ENCODE measurements around the gene TSPOAP1.

TSPOAP1 gene

DNA sequence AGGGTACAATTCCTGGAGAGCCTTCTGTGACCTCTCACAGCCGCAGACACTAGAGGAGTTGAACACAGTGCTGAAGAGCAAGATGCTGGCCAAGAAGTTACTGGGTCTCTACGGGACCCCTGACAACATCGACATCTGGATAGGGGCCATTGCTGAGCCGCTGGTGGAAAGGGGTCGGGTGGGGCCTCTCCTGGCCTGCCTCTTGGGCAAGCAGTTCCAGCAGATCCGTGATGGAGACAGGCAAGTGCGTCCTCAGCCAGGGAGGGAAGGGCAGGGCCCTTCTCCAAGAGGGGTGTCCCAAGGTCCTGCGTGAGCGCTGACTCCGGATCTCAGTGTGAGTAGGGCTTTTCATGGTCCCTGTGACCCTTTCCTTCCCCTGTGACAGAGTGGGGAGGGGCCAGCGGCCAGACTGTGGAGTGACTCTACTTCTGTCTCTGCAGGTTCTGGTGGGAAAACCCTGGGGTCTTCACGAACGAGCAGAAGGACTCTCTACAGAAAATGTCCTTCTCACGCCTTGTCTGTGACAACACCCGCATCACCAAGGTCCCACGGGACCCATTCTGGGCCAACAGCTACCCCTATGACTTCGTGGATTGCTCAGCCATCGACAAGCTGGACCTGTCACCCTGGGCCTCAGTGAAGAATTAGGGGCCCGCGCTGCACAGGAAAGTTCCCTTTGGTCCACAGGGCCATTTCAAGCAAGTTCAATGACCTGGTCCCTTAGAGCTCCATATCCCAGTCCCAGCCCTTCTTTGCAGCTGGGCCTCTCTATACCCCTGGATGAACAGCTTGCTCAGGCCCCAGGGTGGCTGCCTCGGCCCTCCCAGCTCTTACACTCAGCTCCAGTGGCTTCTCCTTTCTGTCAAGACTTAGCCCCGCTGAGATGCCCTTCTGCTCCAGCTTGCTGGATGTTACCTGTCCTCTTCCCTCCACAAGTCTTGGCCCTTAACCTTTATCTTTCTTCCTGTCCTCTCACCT, 61.0 kb downstream of the TSPOAP1 start:
- DNase-seq (ENCODE audit: low read depth) = no peak
- no peak overlapping the region for H3K4me3 ChIP-seq (ENCODE audit: low read length)
- TF ChIP-seq, protein P1, sequence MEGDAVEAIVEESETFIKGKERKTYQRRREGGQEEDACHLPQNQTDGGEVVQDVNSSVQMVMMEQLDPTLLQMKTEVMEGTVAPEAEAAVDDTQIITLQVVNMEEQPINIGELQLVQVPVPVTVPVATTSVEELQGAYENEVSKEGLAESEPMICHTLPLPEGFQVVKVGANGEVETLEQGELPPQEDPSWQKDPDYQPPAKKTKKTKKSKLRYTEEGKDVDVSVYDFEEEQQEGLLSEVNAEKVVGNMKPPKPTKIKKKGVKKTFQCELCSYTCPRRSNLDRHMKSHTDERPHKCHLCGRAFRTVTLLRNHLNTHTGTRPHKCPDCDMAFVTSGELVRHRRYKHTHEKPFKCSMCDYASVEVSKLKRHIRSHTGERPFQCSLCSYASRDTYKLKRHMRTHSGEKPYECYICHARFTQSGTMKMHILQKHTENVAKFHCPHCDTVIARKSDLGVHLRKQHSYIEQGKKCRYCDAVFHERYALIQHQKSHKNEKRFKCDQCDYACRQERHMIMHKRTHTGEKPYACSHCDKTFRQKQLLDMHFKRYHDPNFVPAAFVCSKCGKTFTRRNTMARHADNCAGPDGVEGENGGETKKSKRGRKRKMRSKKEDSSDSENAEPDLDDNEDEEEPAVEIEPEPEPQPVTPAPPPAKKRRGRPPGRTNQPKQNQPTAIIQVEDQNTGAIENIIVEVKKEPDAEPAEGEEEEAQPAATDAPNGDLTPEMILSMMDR (IDR thresholded peaks at IDR 0.05; ENCODE audit: insufficient read depth, low read depth, low read length, missing control alignments) = no peak

DNA sequence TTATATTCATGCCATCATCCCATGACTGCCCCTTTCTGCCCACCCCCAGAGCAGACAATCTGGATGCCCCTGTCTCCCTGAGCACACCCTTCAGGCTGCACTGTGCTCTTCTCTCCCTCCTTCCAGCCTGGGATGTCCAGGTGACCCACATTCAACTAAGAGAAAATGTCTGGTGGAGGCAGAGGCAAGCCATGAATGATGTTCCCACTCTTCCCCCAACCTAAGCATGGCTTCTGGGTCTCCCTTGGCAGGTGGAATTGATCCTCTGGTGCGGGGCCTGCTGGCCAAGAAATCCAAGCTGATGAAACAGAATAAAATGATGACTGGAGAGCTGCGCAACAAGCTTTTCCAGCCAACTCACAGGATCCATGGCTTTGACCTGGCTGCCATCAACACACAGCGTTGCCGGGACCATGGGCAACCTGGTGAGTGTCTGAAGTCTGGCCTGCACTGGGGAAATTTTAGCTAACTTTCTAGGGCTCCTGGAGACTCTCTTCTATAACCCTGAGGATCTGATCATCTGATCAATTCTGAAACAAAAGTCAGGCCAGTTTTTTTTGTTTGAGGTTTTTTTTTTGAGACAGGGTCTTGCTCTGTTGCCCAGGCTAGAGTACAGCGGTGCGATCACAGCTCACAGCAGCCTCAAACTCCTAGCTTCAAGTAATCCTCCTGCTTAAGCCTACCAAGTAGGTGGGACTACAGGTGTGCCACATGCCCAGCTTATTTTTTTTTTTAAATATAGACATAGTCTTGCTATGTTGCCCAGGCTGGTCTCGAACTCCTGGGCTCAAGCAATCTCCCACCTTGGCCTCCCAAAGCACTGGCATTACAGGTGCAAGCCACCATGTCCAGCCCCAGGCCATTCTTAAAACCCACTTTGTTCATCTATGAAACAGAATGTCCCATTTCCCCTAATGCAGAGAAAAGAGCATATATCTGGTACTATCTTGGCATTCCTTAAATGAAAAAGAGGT, 62.4 kb downstream of the TSPOAP1 start:
- DNase-seq (ENCODE audit: low read depth) = no peak
- no peak overlapping the region for H3K4me3 ChIP-seq (ENCODE audit: low read length)
- TF ChIP-seq, protein P1 (IDR thresholded peaks at IDR 0.05; ENCODE audit: insufficient read depth, low read depth, low read length, missing control alignments) = no peak

DNA sequence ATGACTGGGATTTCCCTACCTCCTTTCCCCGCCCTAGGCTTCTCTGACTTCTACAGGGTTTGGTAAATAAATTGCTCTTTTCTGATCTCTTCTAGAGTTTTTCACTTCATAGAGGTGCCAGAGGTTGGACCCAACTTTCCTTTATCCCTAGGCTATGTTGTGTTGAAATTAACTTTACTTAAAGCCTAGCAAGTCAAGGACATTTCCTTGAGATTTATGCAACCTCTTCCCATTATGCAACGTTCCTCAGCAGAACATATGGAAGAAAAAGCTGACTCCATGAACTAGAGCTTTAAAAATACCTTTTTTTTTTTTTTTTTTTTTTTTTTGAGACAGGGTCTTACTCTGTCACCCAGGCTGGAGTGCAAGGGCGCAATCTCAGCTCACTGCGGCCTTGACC, 63.3 kb downstream of the TSPOAP1 start:
- TF ChIP-seq, protein P1 (IDR thresholded peaks at IDR 0.05; ENCODE audit: insufficient read depth, low read depth, low read length, missing control alignments) = no peak
- H3K4me3 ChIP-seq (ENCODE audit: low read length) = no peak overlapping the region
- DNase-seq (ENCODE audit: low read depth) = no peak

DNA sequence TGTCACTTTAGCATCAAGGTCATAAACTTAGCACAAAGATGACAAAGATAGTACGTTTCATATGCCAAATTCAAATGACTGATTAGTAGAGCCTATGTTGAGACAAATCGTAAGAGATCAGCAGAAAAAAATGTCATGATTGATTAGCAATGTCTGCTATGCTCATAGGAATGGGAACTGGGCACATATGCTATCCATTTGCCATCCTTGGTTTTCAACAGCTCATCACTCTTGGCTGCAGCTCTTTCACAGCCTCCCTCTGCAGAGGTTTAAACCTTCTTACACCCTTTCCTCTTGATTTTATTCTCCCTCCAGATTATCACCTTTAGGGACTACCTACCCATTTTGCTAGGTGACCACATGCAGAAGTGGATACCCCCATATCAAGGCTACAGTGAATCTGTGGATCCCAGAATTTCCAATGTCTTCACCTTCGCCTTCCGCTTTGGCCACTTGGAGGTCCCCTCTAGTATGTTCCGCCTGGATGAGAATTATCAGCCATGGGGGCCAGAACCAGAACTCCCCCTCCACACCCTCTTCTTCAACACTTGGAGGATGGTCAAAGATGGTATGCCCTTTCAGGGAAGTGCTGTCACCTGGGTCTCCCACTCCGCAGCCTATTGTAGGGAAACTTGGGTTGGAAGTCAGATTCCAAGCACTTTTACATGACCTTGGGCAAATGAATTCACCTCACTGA, 64.0 kb downstream of the TSPOAP1 start:
- no peak for DNase-seq (ENCODE audit: low read depth)
- H3K4me3 ChIP-seq (ENCODE audit: low read length) = no peak overlapping the region
- TF ChIP-seq, protein P1 (IDR thresholded peaks at IDR 0.05; ENCODE audit: insufficient read depth, low read depth, low read length, missing control alignments) = no peak

DNA sequence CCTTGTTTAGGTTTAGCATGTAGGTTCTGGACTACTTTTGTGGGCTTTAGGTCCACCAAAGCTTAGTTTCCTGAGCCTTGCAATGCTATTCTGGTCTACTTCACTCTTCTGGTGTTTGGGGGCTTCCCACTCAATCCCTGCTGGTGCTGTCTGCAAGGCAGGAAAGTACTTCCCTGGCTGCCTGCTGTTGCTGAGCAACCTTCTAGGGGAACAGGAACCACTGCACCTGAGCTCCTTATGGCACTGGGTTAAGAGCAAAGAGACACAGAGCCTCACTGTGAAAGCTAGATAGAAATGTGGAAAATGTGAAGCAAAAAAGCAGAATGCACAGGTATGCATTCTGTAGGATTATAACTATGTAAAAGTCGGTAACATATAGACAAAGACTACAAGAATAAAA, 64.8 kb downstream of the TSPOAP1 start:
- no peak overlapping the region for H3K4me3 ChIP-seq (ENCODE audit: low read length)
- DNase-seq (ENCODE audit: low read depth) = no peak
- TF ChIP-seq, protein P1 (IDR thresholded peaks at IDR 0.05; ENCODE audit: insufficient read depth, low read depth, low read length, missing control alignments) = no peak

DNA sequence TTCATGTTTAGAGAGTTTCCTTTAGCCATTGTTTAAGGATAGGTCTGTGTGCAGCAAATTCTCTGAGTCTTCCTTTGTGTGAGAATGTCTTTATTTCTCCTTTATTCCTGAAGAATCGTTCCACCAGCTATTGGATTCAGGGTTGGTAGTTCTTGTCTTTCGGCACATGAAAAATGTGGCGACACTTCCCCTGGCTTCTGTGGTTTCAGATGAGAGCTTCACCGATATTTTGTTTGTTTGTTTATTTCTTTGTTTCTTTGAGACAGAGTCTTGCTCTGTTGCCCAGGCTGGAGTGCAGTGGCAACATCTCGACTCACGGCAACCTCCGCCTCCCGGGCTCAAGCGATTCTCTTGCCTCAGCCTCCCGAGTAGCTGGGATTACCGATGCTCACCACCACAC, 66.4 kb downstream of the TSPOAP1 start:
- TF ChIP-seq, protein P1 (IDR thresholded peaks at IDR 0.05; ENCODE audit: insufficient read depth, low read depth, low read length, missing control alignments) = no peak
- no peak overlapping the region for H3K4me3 ChIP-seq (ENCODE audit: low read length)
- no peak for DNase-seq (ENCODE audit: low read depth)

Data from epithelial cell of esophagus (primary cell).